Prostate gland (tissue), 2 donors: ENCODE data around the gene RUSF1.

Experiments
- CTCF ChIP-seq, 4 experiments: fragments of 200-600 bp in 2 of 4; fragments of 450-650 bp in 2 of 4; sonication (generic) in 2 of 4; IDR thresholded peaks; 1 replicate in 3 of 4; 2 replicates in 1 of 4; pipeline ENCODE4 v1.5.1; 2016 to 2019; ENCODE audit warnings: antibody characterized with exemption in 4 of 4, mild to moderate bottlenecking in 2 of 4, moderate library complexity in 2 of 4
- POLR2A ChIP-seq: fragments of 450-650 bp; IDR thresholded peaks from one replicate; pipeline ENCODE4 v1.6.1; 2016; ENCODE audit warnings: antibody characterized with exemption, mild to moderate bottlenecking
- POLR2AphosphoS5 ChIP-seq: sonication (generic); formaldehyde crosslinking; IDR thresholded peaks from one replicate; pipeline ENCODE4 v1.6.1; 2017; ENCODE audit warnings: antibody characterized with exemption

- TF ChIP-seq CTCF (IDR thresholded peaks at IDR 0.05) (no peak), POLR2A (no peak), POLR2AphosphoS5 (no peak)
Observed at GRCh38 chr16:31505483-31505882, 2.7 kb downstream of the RUSF1 start.
